Trophoblast cell (in vitro differentiated cells and primary cell): ENCODE data around the gene TUT7.

Experiments used
- DNase-seq, 2 donors: peaks; one replicate each; pipeline ENCODE4 v3.0.0-alpha.2; 2016
- H2AFZ ChIP-seq: 2 replicates; pipeline ENCODE4 v1.6.1; 2013; ENCODE audit warnings: low read length, moderate library complexity, mild to moderate bottlenecking; ENCODE audit not compliant: insufficient read depth, poor library complexity
- H2AK5ac ChIP-seq: 2 replicates; pipeline ENCODE4 v1.6.1; 2013; ENCODE audit warnings: mild to moderate bottlenecking, low read length
- H2BK120ac ChIP-seq: 2 replicates; pipeline ENCODE4 v1.6.1; 2013; ENCODE audit warnings: low read length, mild to moderate bottlenecking, moderate library complexity; ENCODE audit not compliant: insufficient read depth, poor library complexity
- H2BK12ac ChIP-seq: 2 replicates; pipeline ENCODE4 v1.6.1; 2013; ENCODE audit warnings: mild to moderate bottlenecking, low read length, moderate library complexity
- H2BK5ac ChIP-seq: 2 replicates; pipeline ENCODE4 v1.6.1; 2013; ENCODE audit warnings: low read length, low read depth, moderate library complexity, mild to moderate bottlenecking; ENCODE audit not compliant: poor library complexity
- H3K14ac ChIP-seq: 2 replicates; pipeline ENCODE4 v1.6.1; 2013; ENCODE audit warnings: mild to moderate bottlenecking, low read length
- H3K18ac ChIP-seq: 2 replicates; pipeline ENCODE4 v1.6.1; 2013; ENCODE audit warnings: mild to moderate bottlenecking, low read length
- H3K23ac ChIP-seq: 2 replicates; pipeline ENCODE4 v1.6.1; 2013; ENCODE audit warnings: low read length
- H3K27ac ChIP-seq: 2 replicates; pipeline ENCODE4 v1.5.1; 2013; ENCODE audit warnings: low read depth, mild to moderate bottlenecking, inconsistent platforms, low read length, moderate library complexity
- H3K27me3 ChIP-seq: 2 replicates; pipeline ENCODE4 v1.6.1; 2013; ENCODE audit warnings: inconsistent platforms, mild to moderate bottlenecking, low read length, moderate library complexity; ENCODE audit not compliant: insufficient read depth
- H3K36me3 ChIP-seq, 2 experiments: 1 replicate in 1 of 2; 2 replicates in 1 of 2; pipeline ENCODE4 v1.6.1; 2013; ENCODE audit warnings: low read length in 2 of 2, mild to moderate bottlenecking in 2 of 2, moderate library complexity in 1 of 2; ENCODE audit not compliant: insufficient read depth in 2 of 2, control insufficient read depth in 1 of 2
- H3K4ac ChIP-seq: 2 replicates; pipeline ENCODE4 v1.6.1; 2013; ENCODE audit warnings: low read depth, mild to moderate bottlenecking, low read length, moderate library complexity
- H3K4me1 ChIP-seq, 2 experiments: 1 replicate in 1 of 2; 2 replicates in 1 of 2; pipeline ENCODE4 v1.6.1; 2013; ENCODE audit warnings: low read length in 2 of 2, mild to moderate bottlenecking in 2 of 2, moderate library complexity in 1 of 2; ENCODE audit not compliant: insufficient read depth in 2 of 2, control insufficient read depth in 1 of 2
- H3K4me2 ChIP-seq: 2 replicates; pipeline ENCODE4 v1.6.1; 2013; ENCODE audit warnings: inconsistent platforms, mild to moderate bottlenecking, low read length, moderate library complexity
- H3K4me3 ChIP-seq: 2 replicates; pipeline ENCODE4 v1.5.1; 2013; ENCODE audit warnings: mild to moderate bottlenecking, low read depth, low read length, inconsistent platforms
- H3K79me1 ChIP-seq: one replicate; pipeline ENCODE4 v1.6.1; 2013; ENCODE audit warnings: low read length
- H3K79me2 ChIP-seq: 2 replicates; pipeline ENCODE4 v1.6.1; 2013; ENCODE audit warnings: low read length, mild to moderate bottlenecking; ENCODE audit not compliant: control insufficient read depth, insufficient read depth, poor library complexity
- H3K9ac ChIP-seq: 2 replicates; pipeline ENCODE4 v1.6.1; 2013; ENCODE audit warnings: mild to moderate bottlenecking, low read length
- H3K9me3 ChIP-seq: 2 replicates; pipeline ENCODE4 v1.6.1; 2013; ENCODE audit warnings: low read depth, mild to moderate bottlenecking, control low read depth, inconsistent platforms, low read length; ENCODE audit not compliant: insufficient read depth
- H4K12ac ChIP-seq: 2 replicates; pipeline ENCODE4 v1.6.1; 2013; ENCODE audit warnings: low read depth, mild to moderate bottlenecking, low read length, moderate library complexity
- H4K8ac ChIP-seq: 2 replicates; pipeline ENCODE4 v1.6.1; 2013; ENCODE audit warnings: low read depth, mild to moderate bottlenecking, low read length, moderate library complexity
- H4K91ac ChIP-seq: one replicate; pipeline ENCODE4 v1.6.1; 2013; ENCODE audit warnings: low read depth, mild to moderate bottlenecking, low read length, moderate library complexity
- WGBS: extraction: QIAGEN DNeasy Blood & Tissue Kit; methylation state at CpG from one replicate; pipeline ENCODE4 v1.1.7; 2013; ENCODE audit warnings: missing lambda C conversion rate; ENCODE audit not compliant: insufficient read length, insufficient coverage; ENCODE audit errors: extremely low coverage; 5-methylcytosine and 5-hydroxymethylcytosine counted together

TUT7 gene

DNA sequence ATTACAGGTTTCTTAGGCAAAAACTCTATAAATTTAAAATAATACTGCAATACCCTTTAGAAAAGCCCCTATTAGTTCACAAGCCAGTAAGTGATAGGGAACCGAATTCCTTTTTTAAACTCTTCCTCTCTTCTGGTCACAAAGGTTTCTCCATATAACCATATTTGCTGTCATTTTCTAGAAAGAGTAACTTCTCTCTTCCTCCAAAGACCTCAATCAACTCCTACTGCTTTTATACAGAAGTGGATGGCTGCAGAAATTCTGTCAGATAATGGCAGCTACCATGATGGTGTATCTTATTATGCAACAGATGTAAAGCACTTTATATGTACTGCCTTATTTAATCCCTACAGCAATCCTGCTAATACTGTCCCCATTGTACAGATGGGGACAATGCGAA is 6.2 kb downstream of the TUT7 start:
- no peak overlapping the region for H2AFZ ChIP-seq
- H3K4ac ChIP-seq, result no peak overlapping the region
- no peak overlapping the region for H3K27ac ChIP-seq
- no peak overlapping the region for H4K91ac ChIP-seq
- no peak for DNase-seq
- no peaks in the 10 kb centered on the region for H3K79me1 ChIP-seq
- no peak overlapping the region for H2AK5ac ChIP-seq
- no CpG with 5 or more reads among the region's 2 CpGs for WGBS
- H3K23ac ChIP-seq, result no peak overlapping the region
- no peak overlapping the region for H2BK120ac ChIP-seq
- H3K79me2 ChIP-seq, result no peaks in the 10 kb centered on the region
- no peak overlapping the region for H2BK5ac ChIP-seq
- H3K4me3 ChIP-seq, result no peak overlapping the region
- peaks cover 0 to 3% of the 10 kb centered on the region in 2 experiments for H3K4me1 ChIP-seq
- no peaks in the 10 kb centered on the region for H3K27me3 ChIP-seq
- H3K9ac ChIP-seq, result no peak overlapping the region
- no peaks in the 10 kb centered on the region for H3K9me3 ChIP-seq
- no peak overlapping the region for H3K14ac ChIP-seq
- no peak overlapping the region for H3K4me2 ChIP-seq
- peaks cover 4 to 5% of the 10 kb centered on the region in 2 experiments for H3K36me3 ChIP-seq
- no peak overlapping the region for H4K8ac ChIP-seq
- H4K12ac ChIP-seq, result no peak overlapping the region
- no peak overlapping the region for H3K18ac ChIP-seq
- no peak overlapping the region for H2BK12ac ChIP-seq

DNA sequence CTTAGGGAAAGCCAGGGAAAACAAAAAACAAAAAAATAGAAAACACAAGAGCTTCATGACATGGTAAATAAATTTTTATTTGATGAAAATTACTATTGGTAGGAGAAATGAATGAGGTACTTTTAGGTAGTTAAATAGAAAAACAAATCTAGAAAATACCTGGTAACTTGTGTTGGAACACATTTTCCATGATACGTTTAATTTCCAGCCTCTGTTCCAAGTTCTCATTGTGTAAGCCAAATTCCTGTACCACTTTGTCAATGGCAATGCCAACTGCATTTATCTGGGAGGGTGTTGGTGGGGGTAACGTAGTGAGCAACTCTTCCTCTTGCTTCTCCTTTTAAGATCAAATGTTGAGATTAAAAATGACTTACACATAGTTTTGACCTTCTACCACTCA is 9.4 kb downstream of the TUT7 start:
- H3K9me3 ChIP-seq, result no peaks in the 10 kb centered on the region
- WGBS, result no CpG with 5 or more reads among the region's 2 CpGs
- H3K23ac ChIP-seq, result no peak overlapping the region
- H2AFZ ChIP-seq, result no peak overlapping the region
- no peak overlapping the region for H2BK120ac ChIP-seq
- H3K4ac ChIP-seq, result no peak overlapping the region
- no peak overlapping the region for H3K9ac ChIP-seq
- no peak overlapping the region for H4K91ac ChIP-seq
- H3K27me3 ChIP-seq, result no peaks in the 10 kb centered on the region
- H3K27ac ChIP-seq, result no peak overlapping the region
- no peaks in the 10 kb centered on the region for H3K4me1 ChIP-seq
- H2BK5ac ChIP-seq, result no peak overlapping the region
- H4K8ac ChIP-seq, result no peak overlapping the region
- H2BK12ac ChIP-seq, result no peak overlapping the region
- H3K4me2 ChIP-seq, result no peak overlapping the region
- H3K18ac ChIP-seq, result no peak overlapping the region
- H4K12ac ChIP-seq, result no peak overlapping the region
- no peak overlapping the region for H3K14ac ChIP-seq
- H3K36me3 ChIP-seq, result peaks cover 6 to 14% of the 10 kb centered on the region in 2 experiments
- no peak overlapping the region for H2AK5ac ChIP-seq
- no peaks in the 10 kb centered on the region for H3K79me1 ChIP-seq
- no peaks in the 10 kb centered on the region for H3K79me2 ChIP-seq
- DNase-seq, result no peak
- H3K4me3 ChIP-seq, result no peak overlapping the region

DNA sequence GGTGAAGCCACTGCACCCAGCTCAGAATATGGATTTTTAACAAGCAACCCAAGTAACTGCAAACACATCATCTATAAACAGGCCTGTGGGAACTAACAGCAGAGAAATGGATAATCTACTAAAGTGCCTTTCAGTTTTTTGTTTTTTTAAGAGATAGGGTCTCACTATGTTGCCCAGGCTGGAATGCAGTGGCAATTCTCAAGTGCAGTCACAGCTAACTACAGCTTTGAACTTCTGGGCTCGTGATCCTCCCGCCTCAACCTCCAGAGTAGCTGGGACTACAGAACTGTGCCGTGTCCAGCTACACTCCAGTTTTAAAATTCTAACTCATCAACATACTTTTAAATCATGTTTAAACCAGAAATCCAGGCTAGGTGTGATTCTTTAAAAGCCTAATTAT is 11.9 kb downstream of the TUT7 start:
- Histone ChIP-seq H3K4ac (no peak overlapping the region), H3K4me1 (no peaks in the 10 kb centered on the region)
- WGBS, result no CpG with 5 or more reads among the region's 3 CpGs

DNA sequence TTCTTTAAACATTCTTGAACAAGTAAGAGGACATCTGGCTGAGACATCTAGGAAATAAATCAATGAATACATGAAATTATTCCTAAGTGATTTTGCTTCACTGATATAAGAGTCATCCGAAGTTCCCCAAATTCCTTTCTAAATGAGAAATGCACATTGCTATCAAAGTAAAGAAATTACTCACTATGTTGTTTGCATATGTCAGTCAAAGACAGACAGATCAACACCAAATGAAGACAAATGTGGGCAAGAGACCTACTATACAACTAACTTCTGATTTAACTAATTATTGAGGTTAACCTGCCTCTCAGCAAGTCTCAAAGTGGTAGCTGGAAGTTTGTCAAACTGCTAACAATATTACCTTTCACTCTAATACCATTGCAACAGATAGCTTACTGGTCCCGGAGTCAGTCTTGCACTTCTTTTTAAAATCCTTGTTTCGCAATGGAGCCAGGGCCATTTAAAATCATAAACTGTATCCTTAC is 13.2 kb downstream of the TUT7 start:
- Histone ChIP-seq H4K12ac (no peak overlapping the region), H3K36me3 (peaks cover 7 to 24% of the 10 kb centered on the region in 2 experiments), H4K8ac (no peak overlapping the region), H3K23ac (no peak overlapping the region), H3K79me1 (no peaks in the 10 kb centered on the region), H3K4ac (no peak overlapping the region), H3K14ac (no peak overlapping the region), H3K9me3 (no peaks in the 10 kb centered on the region), H2AFZ (no peak overlapping the region), H3K4me1 (no peaks in the 10 kb centered on the region), H3K9ac (no peak overlapping the region), H3K27ac (no peak overlapping the region), H3K27me3 (no peaks in the 10 kb centered on the region), H3K79me2 (no peaks in the 10 kb centered on the region), H3K4me2 (no peak overlapping the region), H2AK5ac (no peak overlapping the region), H3K18ac (no peak overlapping the region), H4K91ac (no peak overlapping the region), H2BK5ac (no peak overlapping the region), H3K4me3 (no peak overlapping the region), H2BK120ac (no peak overlapping the region), H2BK12ac (no peak overlapping the region)
- no CpG with 5 or more reads among the region's 3 CpGs for WGBS
- DNase-seq, result peak in 1 of 2 donors; percentile 18

More for the DNA sequence above, 11.9 kb downstream of the TUT7 start:
- no peak overlapping the region for H2BK12ac ChIP-seq
- H3K4me2 ChIP-seq, result no peak overlapping the region
- H3K27ac ChIP-seq, result no peak overlapping the region
- H3K23ac ChIP-seq, result no peak overlapping the region
- no peak overlapping the region for H3K9ac ChIP-seq
- no peak overlapping the region for H2AFZ ChIP-seq
- DNase-seq, result no peak
- no peak overlapping the region for H4K12ac ChIP-seq
- no peaks in the 10 kb centered on the region for H3K79me1 ChIP-seq
- no peak overlapping the region for H4K91ac ChIP-seq
- no peak overlapping the region for H3K18ac ChIP-seq
- H3K27me3 ChIP-seq, result no peaks in the 10 kb centered on the region
- no peaks in the 10 kb centered on the region for H3K79me2 ChIP-seq
- H4K8ac ChIP-seq, result no peak overlapping the region
- no peaks in the 10 kb centered on the region for H3K9me3 ChIP-seq
- no peak overlapping the region for H3K4me3 ChIP-seq
- no peak overlapping the region for H2BK120ac ChIP-seq
- H2AK5ac ChIP-seq, result no peak overlapping the region
- H3K14ac ChIP-seq, result no peak overlapping the region
- H3K36me3 ChIP-seq, result peaks cover 9 to 21% of the 10 kb centered on the region in 2 experiments
- no peak overlapping the region for H2BK5ac ChIP-seq
